HG02973 (cell line): ENCODE results near the gene KCNQ1.
A peak's percentile ranks its signal among the peaks of the same experiment; 100 is the strongest.

ENCODE experiments used
- ATAC-seq: cut with Tn5 transposase; IDR thresholded peaks from one replicate; pipeline ENCODE4 v1.9.1; 2021; ENCODE audit warnings: moderate library complexity; ENCODE audit not compliant: unreplicated experiment

Gene KCNQ1

DNA sequence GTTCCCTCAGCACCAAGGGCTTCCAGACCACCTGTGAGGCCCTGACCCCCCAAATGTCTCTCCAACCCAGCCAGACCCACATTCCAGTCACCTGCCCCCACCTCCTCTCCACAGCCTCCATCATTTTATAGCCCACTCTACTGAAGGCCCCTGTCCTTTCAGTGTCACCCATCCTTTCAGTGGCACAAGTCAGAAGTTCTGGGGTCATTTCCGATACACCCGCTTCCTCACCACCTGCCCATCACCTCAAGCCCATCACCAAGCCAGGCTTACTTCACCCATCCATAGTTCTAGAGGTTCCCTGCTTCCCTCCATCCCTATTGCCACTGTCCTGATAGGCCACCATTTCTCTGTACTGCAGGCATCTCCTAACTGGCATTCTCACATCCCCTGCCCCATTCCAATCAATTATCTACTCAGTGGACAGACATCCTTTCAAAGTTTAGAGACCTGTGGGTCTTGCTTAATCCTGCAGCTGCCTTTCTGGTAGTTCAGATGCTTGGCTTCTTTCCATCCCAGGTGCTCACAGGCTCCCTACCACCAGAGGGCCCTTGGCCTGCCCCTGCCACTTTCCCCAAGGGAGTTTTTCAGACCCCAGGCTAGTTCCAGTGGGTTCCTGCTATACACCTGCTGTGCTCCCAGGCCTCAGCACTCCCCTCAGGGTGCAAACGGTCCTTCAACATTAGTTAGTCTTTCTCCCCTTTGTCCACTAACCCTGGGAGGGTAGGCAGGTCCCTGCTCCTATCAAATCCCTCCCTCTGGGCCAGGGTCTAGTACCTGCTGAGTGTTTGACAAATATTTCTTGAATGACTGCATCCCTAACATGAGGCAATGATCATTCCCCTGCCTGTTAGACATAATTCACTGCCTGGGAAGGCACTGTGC, 247.4 kb downstream of the KCNQ1 start:
- ATAC-seq, result no peak

DNA sequence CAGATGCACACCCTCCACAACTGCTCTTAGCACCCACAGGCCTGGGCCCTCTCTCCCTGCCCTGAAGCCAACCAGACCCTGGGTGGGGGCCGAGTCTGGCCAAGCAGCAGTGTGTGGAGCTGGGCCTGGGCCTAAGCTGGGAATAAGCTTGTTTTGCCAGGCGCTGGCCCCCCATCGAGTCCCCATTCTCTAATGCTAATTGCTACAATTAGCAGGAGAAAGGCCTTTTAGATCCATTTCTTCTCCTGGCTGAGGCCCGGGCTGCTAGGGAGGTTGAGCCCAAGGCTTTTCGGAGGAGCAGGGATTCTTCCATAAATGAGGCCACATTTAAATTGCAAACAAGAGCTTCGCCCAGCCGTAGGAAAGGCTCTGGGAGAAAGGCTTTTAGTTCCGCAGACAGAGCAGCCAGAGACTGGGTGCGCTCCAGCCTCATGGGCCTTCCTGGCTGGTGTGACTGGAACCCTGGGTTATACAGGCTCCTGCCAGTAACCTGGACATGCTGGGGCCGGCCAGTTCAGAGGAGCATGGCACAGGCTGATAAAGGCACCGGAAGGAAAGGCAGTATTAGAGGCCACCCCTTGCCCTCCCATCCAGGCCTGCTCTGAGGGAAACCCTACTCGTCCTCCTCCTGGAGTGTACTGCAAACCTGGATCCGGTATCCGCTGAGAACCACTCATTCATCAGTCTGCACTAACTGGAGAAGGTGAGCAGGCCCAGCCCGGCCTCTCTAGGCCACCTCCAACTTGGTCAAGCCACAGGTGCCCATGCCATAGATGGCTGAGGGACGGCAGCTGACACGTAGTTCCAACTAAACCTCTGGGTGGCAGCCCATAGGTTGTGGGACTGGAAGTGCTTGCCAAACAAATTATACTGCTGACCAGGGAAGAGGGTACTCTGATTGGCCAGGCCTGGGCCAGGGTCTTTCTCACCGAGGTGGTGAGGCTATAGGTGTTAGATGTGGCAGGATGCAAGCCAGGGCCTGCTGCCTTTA, 248.8 kb downstream of the KCNQ1 start:
- ATAC-seq, result no peak

DNA sequence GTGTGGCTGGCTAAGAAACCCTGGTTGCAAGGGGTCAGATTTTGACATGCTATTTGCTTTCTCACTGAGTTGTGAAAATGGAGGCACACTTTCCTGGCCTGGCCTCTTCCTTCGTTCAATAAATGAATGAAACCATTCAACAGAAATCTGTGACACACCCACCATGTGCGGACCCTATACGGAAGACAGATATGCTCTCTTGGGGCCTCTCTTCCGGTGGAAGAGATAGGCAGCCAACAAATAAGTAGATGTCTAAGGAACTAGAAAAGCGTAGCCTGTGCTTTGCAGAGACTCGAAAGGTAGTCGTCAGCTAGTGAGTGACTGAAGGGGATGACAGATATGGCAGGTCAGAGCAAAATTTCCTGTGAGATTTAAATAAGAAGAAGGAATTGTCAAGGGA, 249.7 kb downstream of the KCNQ1 start:
- no peak for ATAC-seq

DNA sequence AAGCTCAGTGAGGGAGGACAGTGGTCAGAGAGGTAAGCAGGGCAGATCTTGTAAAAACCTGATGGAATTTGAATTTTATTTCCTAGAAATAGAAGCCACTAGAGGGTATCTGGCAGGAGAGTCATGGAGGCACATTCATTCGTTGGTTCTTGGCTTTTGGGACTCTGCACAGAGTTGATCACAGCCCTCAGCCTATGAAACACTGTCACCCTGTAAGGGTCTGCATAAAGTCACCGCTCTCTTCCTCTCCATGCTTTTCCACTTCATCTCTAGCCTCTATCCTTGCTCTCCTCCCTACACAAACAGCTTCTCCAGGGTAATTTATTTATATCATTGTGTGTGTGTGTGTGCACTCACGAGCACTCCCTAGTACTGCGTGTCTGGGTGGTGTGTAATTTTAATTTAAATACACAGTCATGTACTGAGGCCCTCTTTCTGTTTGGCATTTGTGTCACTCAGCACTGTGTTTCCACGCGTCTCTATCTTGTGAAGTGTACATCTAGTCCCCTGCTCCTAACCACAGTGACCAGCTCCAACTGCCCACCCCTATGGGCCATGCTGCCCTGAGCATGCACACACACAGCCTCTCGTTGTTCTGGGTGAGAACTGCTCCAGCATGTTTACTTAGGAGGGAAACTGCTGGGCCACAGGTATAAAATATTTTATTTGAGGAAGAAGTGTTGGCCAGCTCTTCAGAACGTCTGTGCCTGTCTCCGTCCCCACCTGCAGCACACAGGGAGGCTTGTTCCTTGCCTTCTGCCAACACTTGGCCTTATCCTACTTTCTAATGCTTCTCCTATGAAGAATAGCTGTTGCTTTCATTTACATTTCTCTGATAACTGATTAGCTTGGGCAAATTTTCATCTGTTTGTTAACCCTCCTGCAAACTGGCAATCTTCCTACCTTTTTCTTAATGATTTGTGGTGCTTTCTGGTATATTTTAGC, 250.5 kb downstream of the KCNQ1 start:
- no peak for ATAC-seq

DNA sequence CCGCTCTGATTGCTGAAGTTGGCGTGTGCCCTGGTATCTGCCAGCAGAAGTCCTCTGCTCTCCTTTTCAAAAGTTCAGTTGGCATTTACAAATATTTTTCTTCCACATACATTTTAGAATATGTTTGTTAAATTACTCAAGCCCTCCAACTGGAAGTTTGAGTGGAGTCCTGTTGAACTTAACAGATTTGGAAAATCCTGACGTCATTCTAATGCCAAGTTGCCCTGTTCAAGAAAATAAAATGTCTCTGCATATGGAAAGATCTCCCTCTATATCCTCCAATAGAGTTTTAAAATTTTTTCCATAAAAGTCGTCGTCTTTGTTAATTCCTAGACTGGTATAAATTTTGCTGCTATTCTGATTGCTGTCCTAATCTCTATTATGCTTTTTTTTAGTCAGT, 251.6 kb downstream of the KCNQ1 start:
- ATAC-seq, result no peak

DNA sequence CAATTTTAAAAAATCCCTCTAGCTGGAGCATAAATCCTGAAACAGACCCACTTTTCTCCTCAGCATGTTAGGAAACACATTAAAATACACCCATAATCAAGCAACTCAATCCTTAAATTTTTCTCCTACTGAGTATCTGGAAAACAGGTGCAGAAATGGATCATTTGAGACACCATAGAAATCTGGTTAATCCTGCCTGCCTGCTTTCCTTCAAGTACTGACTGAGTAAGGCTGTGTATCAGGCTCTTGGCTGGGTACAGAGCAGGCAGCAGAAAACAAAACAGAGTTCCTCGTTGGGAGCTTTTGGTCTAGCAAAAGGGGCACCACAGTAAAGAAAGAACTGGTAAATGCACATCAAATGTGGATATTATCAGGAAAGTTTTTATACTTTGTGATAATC, 253.1 kb downstream of the KCNQ1 start:
- no peak for ATAC-seq

DNA sequence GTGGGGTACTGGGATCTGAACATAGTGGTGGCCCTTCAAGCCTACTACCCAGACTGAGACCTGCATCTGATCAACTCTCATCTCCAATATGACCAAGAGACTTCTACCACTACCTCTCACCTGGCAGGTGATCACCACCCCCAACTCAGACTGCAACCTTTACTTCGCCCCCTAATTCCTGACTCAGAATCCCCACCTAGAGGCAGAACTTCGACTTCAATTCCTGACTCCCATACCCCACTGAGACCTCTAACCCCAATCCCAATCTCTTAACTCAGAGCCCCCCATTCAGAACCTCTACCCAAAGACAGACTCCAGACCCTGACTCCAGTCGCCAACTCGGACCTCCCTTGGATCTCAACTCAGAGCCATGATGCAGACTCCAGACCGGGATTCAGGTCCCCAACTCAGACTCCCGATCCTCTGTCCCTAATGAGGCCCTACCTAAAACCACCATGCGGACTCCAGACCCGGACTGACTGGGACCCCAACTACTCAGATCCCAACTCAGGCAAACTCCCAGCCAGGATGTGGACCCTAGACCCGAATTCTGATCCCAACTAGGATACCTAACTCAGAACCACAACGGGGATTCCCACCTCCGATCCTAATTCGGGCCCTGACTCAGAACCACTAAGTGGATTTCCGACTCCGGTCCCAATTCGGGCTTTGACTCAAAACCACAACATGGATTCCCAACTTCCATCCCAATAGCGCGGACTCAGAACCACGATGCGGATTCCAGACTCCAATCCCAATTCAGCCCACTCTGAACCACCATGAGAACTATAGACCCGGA, 253.8 kb downstream of the KCNQ1 start:
- ATAC-seq, result no peak

DNA sequence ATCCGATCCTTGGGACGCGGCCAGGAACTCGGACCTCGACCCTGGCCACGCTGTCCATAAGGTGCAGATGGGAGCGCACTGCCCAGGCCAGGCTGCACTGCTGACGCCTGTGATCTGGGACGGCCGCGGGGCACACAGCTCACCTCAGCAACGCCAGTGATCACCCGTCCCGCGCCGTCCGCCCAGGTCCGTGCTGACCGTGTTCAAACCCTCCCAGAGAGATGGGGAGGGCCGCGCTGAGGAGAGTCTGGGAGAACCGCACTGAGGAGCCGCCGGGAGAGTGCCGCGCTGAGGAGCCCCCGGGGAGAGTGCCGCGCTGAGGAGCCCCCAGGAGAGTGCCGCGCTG, 254.3 kb downstream of the KCNQ1 start:
- no peak for ATAC-seq

DNA sequence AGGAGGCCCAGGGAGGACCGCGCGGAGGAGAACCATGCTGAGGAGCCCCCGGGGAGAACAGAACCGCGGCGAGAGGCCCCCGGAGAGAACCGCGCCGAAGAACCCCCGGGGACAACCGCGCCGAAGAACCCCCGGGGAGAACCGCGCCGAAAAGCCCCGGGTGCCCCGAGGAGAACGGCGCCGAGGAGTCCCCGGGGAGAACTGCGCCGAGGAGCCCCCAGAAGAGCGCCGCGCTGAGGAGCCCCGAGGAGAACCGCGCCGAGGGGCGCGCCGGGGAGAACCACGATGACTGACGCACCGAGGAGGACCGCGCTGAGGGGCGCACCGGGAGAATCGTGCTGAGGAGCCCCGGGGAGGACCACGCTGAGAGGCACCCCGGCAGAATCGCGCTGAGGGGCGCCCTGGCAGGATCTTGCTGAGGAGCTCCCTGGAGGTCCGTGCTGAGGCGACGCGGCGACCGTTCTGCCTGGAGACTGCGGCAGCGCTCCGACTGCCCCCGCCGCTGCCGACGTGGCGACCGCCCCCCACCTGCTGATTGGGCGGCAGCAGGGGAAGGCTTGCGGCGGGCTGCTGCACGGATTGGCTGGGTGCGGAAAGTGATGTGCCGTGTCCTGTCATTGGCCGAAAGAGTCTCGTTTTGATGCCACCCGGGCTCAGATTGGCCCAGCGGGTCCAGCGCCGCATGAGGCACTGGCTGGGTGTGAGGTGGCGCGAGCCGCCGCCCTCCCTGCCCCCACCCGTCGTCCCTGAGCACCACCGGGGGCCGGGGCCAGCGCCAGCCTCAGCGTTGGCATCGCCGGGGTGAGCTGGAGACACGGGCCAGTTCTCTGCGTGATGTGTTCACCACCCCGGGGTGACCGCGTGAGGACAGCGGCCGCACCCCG, 255.0 kb downstream of the KCNQ1 start, which contains the start of gene KCNQ1OT1:
Gene KCNQ1OT1 (minus strand): TSS at position 464 of the 884 bp plus-strand sequence.
- peak; percentile 84 for ATAC-seq

DNA sequence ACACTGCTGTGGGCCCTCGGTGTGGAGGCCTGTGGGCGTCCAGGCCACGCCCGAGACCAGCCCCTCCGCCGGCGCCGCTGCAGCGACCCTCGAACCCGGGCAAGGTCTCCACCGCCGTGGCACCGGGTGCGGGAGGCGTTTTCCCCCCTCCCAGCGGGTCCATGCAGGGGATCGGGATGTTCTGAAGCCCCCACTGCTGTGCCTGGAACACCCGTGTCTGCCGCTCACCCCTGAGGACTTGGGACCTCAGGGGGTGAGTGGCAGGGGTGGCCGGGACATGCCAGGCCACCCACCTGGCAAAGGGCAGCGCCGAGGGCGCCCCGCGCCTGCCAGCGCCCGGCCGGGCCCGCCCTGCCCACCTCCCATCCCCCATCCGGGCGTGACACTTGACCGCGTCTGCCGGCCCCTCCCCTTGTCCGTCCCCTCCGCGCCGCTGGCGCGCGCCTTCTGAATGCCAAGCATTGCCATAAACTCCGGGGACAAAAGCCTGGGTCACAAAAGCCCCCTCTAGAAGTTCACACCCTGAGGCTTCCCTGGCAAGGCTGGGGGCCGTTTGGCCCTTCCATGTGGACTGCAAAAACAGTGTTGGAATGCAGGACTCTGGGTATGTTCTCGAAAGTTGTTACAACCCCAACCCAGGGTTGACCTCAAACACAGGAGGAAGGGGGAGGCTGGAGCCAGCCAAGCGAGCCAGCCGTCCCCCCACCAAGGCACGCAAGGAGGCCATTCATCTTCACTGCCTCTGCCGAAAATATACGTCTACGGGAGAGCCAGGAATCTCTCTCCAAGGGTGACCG, 255.8 kb downstream of the KCNQ1 start:
- ATAC-seq, result peak; percentile 23

DNA sequence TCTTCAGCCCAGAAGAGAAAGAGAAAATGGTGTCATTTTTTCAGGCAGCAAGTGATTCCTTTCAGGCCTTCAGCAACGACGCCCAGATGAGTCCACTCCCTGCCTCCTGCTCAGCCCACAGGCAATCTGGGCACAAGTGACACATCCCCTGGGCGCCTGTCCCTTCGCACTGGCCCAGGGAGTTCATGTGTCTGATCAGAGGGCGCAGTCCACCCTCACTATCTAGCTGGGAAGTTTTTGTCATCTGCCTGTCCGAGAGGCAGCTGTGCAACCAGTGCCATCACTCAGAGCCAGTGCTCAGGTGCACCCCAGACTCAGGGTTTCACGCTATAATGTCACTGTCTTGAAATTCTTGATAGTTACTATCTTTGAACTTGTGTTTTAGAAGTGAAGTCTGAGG, 256.4 kb downstream of the KCNQ1 start:
- no peak for ATAC-seq

DNA sequence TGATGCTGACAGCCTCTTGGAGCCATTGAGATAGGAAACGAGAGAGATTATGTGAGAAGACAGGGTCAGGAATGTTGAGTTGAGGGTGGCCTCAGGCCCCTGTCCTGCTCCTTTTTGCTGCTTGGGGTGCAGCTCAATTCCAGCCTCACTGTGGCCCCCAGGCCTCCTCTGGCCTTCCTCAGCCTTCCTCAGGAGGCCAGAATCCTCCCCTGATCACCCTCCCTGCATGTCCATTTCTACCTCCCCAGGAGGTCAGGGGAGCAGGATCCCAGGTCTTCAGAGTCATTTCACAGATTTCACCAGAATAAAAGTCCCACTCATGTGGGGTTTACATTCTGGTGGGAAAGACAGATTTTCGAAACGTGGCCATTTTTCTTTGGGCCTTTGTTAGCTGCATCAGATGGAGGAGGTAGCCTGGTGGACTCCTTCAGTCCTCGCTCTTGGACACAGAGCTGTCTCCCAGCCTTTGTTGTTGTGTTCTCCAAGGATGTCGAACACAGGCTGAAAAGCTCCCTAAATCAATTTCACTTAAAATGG, 257.2 kb downstream of the KCNQ1 start:
- no peak for ATAC-seq

DNA sequence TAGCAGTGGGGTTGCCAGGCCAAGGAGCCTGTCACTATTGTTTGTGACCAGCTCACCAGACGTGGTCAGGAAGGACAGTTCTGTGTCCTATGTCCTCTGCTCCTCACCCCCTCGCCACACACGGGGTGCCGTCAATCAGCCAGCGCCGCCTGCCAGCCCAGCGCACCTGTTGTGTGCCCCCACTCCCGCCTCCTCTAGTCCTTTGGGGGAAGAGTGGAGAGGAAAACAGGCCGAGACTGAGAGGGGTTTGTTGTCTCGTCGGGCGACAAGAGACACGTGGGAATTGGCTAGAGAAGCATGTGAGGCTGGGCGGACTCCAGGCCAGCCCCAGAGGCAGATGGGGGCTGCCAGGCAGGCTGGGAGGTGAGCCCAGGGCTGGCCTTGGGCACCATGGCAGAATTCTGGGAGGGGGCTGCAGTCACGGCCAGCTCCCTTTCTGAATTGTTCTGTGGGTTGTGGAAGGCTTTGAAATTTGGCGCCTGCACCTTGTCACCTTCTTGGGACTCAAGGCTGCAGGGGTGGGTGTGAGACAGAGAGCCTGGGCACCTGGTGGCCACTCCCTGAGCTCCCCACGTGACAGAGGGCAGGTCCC, 258.1 kb downstream of the KCNQ1 start:
- ATAC-seq, result no peak

DNA sequence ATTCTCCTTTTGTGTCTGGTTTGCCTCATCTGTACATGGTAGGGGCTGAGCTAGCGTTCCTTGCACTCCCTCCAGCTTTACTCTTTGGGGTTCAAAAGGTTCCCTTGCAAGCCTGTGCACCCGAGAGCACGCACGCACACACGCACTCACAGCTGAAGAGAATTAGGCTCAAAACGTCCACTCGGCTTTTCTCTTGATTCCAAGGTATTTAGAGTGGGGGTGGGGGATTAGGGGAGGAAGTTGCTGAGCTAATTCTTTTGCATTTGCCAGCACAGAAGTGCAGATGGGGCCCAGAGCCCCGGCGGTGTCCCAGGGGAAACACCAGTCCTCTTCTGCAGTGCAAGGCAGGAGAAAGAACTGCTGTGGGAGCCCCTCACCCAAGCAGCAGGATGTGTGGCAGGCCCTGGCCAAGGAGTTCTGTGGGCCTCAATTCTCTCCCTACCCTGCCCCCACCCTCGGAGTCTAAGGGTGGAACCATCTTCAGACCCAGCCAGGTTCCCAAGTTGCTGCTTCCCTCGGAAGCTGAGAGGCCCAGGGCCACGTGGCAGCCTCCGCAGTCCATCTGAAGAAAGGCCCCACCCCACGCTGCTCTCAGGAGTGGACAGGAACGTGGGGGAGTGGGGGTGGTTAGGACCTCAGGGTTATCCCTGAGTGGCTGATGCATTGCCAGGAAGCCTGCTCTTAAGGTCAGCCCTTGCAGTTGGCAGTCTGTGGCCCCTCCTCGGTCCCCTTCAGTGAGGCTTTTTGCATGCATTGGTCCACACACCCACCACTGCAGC, 258.7 kb downstream of the KCNQ1 start:
- no peak for ATAC-seq

DNA sequence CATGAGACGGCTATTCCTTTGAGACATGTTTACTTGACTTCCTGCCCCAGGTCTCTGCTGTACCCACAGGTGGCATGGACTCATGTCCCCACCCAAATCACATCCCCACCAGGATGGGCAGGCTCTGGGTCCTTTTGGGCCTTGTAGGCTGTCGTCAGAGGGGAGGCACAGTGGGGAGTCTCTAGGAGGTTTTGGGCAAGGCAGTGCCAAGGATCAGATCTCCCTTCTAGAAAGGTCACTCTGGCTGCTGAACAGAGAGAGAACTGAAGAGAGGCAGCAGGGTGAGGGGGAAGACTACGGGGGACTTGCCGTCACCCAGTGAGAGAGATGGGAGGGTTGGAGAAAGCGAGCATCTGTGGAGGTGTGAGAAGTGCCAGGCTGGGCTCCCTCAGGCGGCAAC, 259.5 kb downstream of the KCNQ1 start:
- ATAC-seq, result no peak

DNA sequence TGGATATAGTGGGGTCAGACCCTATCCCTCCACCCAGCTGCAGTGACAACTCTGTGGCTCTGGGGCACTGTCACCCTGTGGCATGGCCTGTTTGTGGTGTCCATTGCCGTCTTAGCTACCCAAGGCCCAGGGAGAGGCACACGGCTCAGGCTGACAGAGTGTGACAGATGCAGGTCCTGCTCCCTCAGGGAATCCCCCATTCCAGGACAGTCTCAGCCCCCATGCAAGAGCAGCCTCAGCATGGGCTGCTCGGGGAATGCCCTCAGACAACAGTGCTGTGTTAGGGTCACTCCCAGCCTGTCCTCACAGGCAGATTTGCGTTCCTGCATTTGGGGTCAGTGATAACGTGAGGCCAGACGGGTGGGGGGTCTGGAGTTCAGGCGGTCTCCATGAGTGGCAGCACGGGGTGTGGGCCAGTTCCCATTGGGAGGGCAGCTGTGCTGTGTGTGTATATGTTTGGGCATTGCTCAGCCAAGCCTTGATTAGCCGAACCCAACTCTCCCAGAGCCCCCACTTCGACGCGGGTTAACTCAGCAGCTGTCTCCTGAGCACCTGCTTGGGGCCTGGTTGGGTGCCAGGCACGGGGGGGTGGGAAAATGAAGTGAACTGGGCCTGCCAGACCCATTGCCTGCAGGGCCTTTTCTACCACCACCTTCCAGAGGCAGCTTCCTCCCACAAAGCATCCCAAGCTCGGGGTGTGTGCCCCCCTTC, 260.2 kb downstream of the KCNQ1 start:
- no peak for ATAC-seq
